Hair follicle dermal papilla cell (primary cell): ENCODE results near the gene ASPRV1. TPM values are rescaled to one million over a fixed set of nuclear protein-coding genes. Genes with fewer than 3 reads are reported as not detected.

Experiments used
- total RNA-seq: library from RNA; depleted of rRNA; stranded (reverse); fragments of >200 nt; gene quantifications from 2 replicates; pipeline ENCODE4 v1.2.3, GENCODE V29; 2012

ASPRV1 gene
- total RNA-seq: 0.12 and 0.32 TPM in 2 replicates

DNA sequence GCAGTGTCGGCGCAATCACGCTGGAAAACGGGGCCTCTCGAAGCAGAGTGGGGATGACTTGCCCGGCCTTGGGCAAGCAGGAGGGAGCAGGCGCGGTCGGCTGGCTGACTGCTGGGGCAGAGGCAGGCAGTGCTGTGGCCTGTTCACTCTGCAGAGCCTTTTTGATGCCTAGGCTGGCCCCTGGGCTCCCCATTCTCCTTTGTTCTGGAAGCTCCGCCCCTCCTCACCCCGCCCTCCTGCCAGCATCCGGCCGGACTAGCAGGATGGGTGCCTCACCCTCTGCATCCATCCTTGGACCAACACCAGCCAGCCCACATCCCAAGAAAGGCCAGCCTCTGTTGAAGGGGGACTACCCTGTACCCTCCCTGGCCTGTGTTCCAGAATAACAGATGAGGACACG, at the start of gene ASPRV1:
Gene ASPRV1 (minus strand): TSS at position 136 of the 400 bp plus-strand sequence. CDS start 195 bp downstream, outside the sequence.

DNA sequence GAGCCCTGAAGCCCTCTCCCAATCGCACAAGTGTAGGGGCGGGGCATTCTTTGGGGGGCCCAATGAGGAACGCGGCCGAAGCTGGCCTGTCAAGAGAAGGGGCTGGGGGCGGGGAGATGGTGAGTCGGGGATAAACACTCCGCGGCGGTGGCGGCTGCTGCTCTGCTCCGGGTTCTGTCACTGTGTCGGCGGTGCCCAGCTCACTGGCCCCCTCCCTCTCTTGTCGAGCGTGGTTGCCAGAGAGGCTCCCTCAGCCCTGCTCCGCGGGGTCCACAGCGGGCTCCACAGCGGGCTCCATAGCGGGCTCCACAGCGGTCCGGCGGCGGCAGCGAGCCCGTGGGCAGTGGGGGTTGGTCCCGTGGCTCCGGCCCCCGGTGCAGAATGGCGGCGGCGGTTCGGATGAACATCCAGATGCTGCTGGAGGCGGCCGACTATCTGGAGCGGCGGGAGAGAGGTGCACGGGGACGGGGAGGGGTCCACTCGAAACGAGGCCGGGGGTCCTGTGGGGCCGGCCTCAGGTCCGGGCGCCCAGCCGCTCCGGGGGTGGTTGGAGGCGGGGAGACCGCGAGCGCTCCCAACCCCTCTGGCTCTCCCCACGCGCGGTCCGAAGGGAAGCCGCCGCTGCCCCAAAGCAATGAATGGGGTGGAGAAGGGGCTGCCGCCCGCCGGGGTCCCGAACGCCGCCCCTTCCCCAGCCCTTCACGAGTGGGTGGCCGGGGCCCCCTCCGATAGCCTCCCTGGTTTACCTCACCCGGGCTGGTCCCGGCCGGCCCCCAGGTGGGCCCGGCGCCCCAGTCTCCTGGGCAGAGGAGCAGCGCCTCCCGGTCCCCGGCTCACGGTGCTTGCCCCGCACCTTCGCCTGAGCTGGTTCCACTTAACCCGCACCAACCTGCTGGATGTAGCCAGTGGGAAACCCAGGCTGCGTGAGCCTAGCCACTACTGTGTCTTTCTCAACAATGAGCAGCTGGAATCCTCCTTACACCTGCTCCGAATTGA, 46.2 kb downstream of the ASPRV1 start, which contains the start of gene MXD1:
Gene MXD1 (plus strand): TSS at position 160 of the 996 bp plus-strand sequence. CDS start 222 bp downstream, at position 382.

Other genes starting within 250 kb of the ASPRV1 start
- gene ANXA4, start 219.5 kb downstream of the ASPRV1 start, total RNA-seq: 68.0 and 86.7 TPM in 2 replicates
- gene GMCL1, start 132.0 kb downstream of the ASPRV1 start, total RNA-seq: 7.5 and 9.1 TPM in 2 replicates
- gene SNRNP27, start 67.7 kb downstream of the ASPRV1 start, total RNA-seq: 22.8 and 27.6 TPM in 2 replicates
- gene MXD1, start 46.5 kb downstream of the ASPRV1 start, total RNA-seq: 4.0 and 4.7 TPM in 2 replicates
- gene PCBP1, start 125.8 kb upstream of the ASPRV1 start, total RNA-seq: 45.4 and 47.6 TPM in 2 replicates
- gene C2orf42, start 229.4 kb upstream of the ASPRV1 start, total RNA-seq: 22.0 and 28.9 TPM in 2 replicates